HL-60 (cell line): ENCODE results near the gene EDARADD.
"Not testable (repeated sequence)": the region's sequence is repeated elsewhere in the genome, so short reads cannot be mapped to it uniquely, and the experiment has no call there.

Experiments
- GABPA ChIP-seq: IDR thresholded peaks from 2 replicates; pipeline ENCODE4 v1.6.1; 2012; ENCODE audit warnings: low read depth
- POLR2AphosphoS5 ChIP-seq: IDR thresholded peaks from 2 replicates; pipeline ENCODE4 v1.6.1; 2012; ENCODE audit warnings: low read depth
- TF ChIP-seq, protein P1 (sequence below): IDR thresholded peaks from one replicate; pipeline ENCODE4 v1.5.1; 2011; ENCODE audit warnings: low read length, control low read depth, inconsistent platforms; ENCODE audit not compliant: insufficient read depth
- TF ChIP-seq, protein P2 (sequence below): IDR thresholded peaks from 2 replicates; pipeline ENCODE4 v1.6.1; 2012; ENCODE audit warnings: low read depth; ENCODE audit not compliant: insufficient replicate concordance

DNA sequence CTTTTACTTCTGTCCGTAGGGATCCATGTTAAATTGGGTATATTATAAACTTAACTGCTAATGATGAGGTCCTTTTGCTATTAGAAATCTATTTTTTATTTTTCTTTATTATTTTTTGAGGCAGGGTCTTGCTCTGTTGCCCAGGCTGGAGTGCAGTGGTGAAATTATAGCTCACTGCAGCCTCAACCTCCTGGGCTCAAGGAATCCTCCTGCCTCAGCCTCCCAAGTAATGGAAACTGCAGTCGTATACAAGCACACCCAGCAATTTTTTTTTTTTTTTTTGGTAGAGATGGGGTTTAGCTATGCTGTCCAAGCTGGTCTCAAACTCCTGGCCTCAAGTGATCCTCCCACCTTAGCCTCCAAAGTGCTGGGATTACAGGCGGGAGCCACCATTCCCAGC is 95.1 kb downstream of the EDARADD start:
- TF ChIP-seq, protein P1, sequence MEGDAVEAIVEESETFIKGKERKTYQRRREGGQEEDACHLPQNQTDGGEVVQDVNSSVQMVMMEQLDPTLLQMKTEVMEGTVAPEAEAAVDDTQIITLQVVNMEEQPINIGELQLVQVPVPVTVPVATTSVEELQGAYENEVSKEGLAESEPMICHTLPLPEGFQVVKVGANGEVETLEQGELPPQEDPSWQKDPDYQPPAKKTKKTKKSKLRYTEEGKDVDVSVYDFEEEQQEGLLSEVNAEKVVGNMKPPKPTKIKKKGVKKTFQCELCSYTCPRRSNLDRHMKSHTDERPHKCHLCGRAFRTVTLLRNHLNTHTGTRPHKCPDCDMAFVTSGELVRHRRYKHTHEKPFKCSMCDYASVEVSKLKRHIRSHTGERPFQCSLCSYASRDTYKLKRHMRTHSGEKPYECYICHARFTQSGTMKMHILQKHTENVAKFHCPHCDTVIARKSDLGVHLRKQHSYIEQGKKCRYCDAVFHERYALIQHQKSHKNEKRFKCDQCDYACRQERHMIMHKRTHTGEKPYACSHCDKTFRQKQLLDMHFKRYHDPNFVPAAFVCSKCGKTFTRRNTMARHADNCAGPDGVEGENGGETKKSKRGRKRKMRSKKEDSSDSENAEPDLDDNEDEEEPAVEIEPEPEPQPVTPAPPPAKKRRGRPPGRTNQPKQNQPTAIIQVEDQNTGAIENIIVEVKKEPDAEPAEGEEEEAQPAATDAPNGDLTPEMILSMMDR: not testable (repeated sequence)
- TF ChIP-seq POLR2AphosphoS5, GABPA: not testable (repeated sequence)
- TF ChIP-seq, protein P2, sequence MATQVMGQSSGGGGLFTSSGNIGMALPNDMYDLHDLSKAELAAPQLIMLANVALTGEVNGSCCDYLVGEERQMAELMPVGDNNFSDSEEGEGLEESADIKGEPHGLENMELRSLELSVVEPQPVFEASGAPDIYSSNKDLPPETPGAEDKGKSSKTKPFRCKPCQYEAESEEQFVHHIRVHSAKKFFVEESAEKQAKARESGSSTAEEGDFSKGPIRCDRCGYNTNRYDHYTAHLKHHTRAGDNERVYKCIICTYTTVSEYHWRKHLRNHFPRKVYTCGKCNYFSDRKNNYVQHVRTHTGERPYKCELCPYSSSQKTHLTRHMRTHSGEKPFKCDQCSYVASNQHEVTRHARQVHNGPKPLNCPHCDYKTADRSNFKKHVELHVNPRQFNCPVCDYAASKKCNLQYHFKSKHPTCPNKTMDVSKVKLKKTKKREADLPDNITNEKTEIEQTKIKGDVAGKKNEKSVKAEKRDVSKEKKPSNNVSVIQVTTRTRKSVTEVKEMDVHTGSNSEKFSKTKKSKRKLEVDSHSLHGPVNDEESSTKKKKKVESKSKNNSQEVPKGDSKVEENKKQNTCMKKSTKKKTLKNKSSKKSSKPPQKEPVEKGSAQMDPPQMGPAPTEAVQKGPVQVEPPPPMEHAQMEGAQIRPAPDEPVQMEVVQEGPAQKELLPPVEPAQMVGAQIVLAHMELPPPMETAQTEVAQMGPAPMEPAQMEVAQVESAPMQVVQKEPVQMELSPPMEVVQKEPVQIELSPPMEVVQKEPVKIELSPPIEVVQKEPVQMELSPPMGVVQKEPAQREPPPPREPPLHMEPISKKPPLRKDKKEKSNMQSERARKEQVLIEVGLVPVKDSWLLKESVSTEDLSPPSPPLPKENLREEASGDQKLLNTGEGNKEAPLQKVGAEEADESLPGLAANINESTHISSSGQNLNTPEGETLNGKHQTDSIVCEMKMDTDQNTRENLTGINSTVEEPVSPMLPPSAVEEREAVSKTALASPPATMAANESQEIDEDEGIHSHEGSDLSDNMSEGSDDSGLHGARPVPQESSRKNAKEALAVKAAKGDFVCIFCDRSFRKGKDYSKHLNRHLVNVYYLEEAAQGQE: not testable (repeated sequence)
